Activated CD8-positive, alpha-beta memory T cell treated with anti-CD3 and anti-CD28 coated beads, Interleukin-2, amount 10 ng/mL, durations not matched to agents 7 days and 5 days (primary cell): ENCODE measurements around the gene FADD. TPM values are rescaled to one million over a fixed set of nuclear protein-coding genes. Genes with fewer than 3 reads are reported as not detected.

Experiments
- ATAC-seq: fragments of 150-1000 bp; cut with Tn5 transposase; one replicate; pipeline ENCODE4 v1.10.0; 2021; ENCODE audit warnings: moderate library complexity
- CTCF ChIA-PET: fragments of 350-600 bp; sonication (Branson Sonifier 250); formaldehyde crosslinking; loops from one replicate; lab custom pipeline; 2021; ENCODE audit warnings: antibody characterized with exemption; lab: Charles Lee
- DNase-seq: peaks from one replicate; pipeline ENCODE4 v3.0.0-alpha.2; 2020
- H3K27ac Mint-ChIP-seq: one replicate; pipeline ENCODE4 v1.8.0; 2021; ENCODE audit warnings: mild to moderate bottlenecking, mixed read lengths
- H3K27me3 Mint-ChIP-seq: one replicate; pipeline ENCODE4 v1.8.0; 2021; ENCODE audit warnings: mixed read lengths
- H3K36me3 Mint-ChIP-seq: one replicate; pipeline ENCODE4 v1.8.0; 2021; ENCODE audit warnings: mild to moderate bottlenecking, mixed read lengths
- H3K4me1 Mint-ChIP-seq: one replicate; pipeline ENCODE4 v1.8.0; 2021; ENCODE audit warnings: mixed read lengths
- H3K4me3 Mint-ChIP-seq: one replicate; pipeline ENCODE4 v1.8.0; 2021; ENCODE audit warnings: mild to moderate bottlenecking, moderate library complexity, mixed read lengths
- H3K9me3 Mint-ChIP-seq: one replicate; pipeline ENCODE4 v1.8.0; 2022; ENCODE audit warnings: low read depth, mixed read lengths
- total RNA-seq, 2 experiments: library from RNA; stranded (reverse); gene quantifications; one replicate each; pipeline ENCODE4 v1.2.3, GENCODE V29; 2021

FADD gene
- total RNA-seq, 2 experiments from 2014 or later = 37.4 to 41.4 TPM

DNA sequence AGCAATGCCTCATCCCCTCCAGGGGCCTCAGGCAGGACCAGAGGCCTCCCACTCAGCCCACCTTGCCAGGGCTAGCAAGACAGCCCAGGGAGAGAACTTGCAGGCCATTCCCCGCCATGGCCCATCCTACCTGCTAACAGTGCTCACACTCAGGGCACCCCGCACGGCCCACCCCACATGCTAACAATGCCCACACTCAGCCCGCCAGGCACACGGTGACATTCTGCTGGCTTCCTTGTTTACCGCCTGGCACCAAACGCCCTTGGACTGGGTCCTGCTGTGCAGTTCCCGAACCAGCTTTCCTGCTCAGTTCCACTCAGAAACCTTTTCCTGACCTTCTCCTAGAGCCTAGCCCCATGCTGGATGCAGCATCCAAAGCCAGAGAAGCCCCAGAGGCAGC, 33.5 kb upstream of the FADD start:
- CTCF ChIA-PET = interaction anchor here (0.8 kb wide), 1 partner anchor 19 kb away, joined by 3 read pairs; no protein-coding TSS in a partner anchor
- H3K27ac Mint-ChIP-seq = no peak overlapping the region
- no peaks in the 10 kb centered on the region for H3K9me3 Mint-ChIP-seq
- H3K36me3 Mint-ChIP-seq = no peaks in the 10 kb centered on the region
- DNase-seq = no peak
- no peak for ATAC-seq
- no peaks in the 10 kb centered on the region for H3K4me1 Mint-ChIP-seq
- no peak overlapping the region for H3K4me3 Mint-ChIP-seq
- peaks cover 2% of the 10 kb centered on the region for H3K27me3 Mint-ChIP-seq

DNA sequence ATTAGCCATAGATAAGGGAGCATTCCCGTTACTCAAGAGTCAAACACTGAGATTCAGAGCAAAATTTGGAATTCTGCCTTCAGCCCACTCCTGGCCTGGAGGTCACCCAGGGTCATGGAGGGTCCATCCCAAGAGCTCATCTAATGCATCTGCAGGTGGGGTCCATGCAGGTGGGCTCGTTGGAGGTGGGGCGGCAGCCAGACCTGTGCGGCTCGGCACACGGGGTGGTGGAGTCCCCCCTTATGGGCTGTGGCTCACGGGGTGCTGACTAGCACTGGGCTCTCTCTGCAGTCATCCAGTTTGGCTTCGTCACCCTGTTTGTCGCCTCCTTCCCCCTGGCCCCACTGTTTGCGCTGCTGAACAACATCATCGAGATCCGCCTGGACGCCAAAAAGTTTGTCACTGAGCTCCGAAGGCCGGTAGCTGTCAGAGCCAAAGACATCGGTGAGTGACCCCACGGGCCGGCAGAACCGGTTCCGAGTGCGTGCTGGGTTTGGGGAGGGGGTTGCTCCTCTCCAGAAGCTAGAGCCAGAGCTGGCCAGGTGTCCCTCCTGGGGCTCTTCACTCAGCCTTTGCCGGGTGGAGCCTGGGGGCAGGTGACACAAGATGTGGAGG, 32.4 kb upstream of the FADD start:
- Mint-ChIP-seq H3K4me1 (no peaks in the 10 kb centered on the region), H3K27ac (no peak overlapping the region), H3K27me3 (peaks cover 2% of the 10 kb centered on the region), H3K4me3 (no peak overlapping the region), H3K9me3 (no peaks in the 10 kb centered on the region), H3K36me3 (no peaks in the 10 kb centered on the region)
- CTCF ChIA-PET = no interaction called here
- ATAC-seq (no peak), DNase-seq (no peak)

DNA sequence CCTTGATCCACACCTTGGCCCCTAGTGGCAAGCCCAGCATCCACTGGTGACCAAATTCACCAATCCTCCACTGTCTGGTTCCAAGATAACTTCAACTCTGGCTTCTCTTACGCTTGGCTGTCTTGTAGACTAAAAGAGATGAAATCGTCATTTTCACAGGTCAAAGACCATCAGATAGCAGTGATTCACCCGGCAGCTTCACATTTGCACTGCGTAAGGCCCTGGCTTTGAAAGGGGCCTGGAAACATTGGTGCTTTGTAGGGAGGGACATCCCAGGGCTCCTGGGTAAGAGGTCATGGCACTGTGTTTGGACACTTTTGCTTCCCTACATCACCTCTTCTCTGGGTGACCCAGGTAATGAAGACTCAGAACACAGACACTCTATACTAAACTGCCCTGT, 30.1 kb upstream of the FADD start:
- Mint-ChIP-seq H3K27me3 (peaks cover 2% of the 10 kb centered on the region), H3K9me3 (no peaks in the 10 kb centered on the region), H3K27ac (no peak overlapping the region), H3K36me3 (no peaks in the 10 kb centered on the region), H3K4me3 (no peak overlapping the region), H3K4me1 (no peaks in the 10 kb centered on the region)
- ATAC-seq (no peak), DNase-seq (no peak)
- CTCF ChIA-PET = interaction anchor here (0.9 to 1.1 kb wide), 2 partner anchors 10 to 15 kb away, joined by 3 read pairs; no protein-coding TSS in a partner anchor

GRCh38 chr11:70174547-70175235, 28.4 kb upstream of the FADD start:
- DNase-seq (no peak), ATAC-seq (no peak)
- H3K9me3 Mint-ChIP-seq = no peaks in the 10 kb centered on the region
- H3K27ac Mint-ChIP-seq = no peak overlapping the region
- no peaks in the 10 kb centered on the region for H3K4me1 Mint-ChIP-seq
- CTCF ChIA-PET = no interaction called here
- H3K36me3 Mint-ChIP-seq = no peaks in the 10 kb centered on the region
- H3K4me3 Mint-ChIP-seq = no peak overlapping the region
- H3K27me3 Mint-ChIP-seq = peaks cover 2% of the 10 kb centered on the region

DNA sequence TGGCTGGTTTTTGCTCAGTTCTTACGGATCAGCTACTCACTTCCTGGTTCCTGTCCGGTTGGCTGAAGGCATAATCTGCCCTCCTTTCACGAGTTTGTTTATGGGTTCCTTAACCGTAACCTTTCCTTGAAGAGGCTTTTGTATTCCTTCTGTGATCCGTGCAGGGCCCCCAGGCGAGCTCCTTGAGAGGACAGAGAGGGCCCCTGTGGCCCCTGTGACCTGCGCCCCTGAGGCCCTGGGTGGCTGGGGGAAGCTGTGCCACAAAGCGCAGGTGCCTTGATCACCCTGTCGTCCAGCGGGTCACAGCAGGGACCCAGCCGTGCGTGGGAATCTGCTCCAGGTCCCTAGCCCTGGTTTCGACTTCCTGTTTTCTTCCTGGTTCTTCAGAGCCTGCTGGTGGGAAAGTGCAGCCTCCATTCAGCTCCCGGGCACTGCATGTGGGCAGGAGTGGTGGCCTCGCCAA, 27.8 kb upstream of the FADD start:
- no peak overlapping the region for H3K27ac Mint-ChIP-seq
- DNase-seq (no peak), ATAC-seq (no peak)
- peaks cover 2% of the 10 kb centered on the region for H3K27me3 Mint-ChIP-seq
- H3K4me1 Mint-ChIP-seq = no peaks in the 10 kb centered on the region
- no peak overlapping the region for H3K4me3 Mint-ChIP-seq
- H3K9me3 Mint-ChIP-seq = no peaks in the 10 kb centered on the region
- H3K36me3 Mint-ChIP-seq = no peaks in the 10 kb centered on the region
- CTCF ChIA-PET = no interaction called here

DNA sequence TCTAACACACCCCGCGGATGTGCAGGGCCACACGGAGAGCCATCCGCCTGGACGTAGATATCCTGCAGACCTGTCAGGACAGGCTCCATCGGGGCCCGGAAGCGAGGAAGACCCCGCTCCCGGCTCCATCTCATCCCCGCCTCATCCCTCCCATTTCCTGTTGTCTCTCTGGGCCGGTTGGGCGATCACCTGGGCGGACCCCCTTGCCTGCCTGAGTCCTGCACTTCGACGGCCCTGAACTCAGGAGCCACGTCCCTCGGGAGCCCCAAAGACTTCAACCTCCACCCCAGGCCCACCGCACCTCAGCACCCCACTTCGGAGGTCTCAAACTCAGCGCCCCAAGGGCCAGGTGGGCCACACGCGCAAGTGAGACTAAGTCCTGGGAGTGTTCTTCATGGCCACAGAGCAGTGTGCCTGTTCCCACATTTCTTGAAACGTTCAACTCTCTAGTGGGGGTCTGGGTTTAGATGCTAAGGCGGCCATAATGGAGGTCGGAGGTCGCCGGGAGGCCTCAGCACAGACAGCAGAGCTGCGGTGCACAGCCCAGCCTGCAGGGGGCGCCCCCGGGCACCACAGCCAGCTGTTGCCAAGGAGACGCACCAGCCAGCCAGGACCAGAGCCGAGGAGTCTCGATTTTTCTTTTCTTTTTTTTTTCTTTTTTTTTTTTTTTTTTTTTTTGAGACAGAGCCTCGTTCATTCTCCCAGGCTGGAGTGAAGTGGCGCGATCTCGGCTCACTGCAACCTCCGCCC, 26.0 kb upstream of the FADD start:
- no peaks in the 10 kb centered on the region for H3K9me3 Mint-ChIP-seq
- H3K27ac Mint-ChIP-seq = no peak overlapping the region
- CTCF ChIA-PET = interaction anchor here (0.5 to 1.0 kb wide), 5 partner anchors 19 to 336 kb away, joined by 3 read pairs; no protein-coding TSS in a partner anchor

DNA sequence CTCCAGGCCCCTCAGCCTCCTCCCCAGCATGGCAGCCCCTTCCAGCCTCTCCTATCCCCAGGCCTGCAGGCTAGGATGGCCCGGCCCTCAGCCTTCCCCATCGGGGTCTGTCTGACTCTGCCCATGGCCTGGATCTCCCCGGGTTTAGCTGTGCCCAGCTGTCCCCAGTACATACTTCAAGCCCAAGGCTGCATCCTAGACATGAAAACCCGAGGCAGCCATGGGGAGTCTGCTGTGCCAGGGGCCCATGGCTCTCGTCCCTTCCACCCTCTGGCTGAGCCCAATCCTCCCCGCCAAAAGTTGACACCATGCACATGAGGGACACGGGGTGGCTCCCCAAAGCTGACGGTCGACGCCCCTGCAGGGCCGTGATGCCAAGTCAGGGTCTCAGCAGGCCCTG, 22.2 kb upstream of the FADD start:
- no peak for DNase-seq
- no peaks in the 10 kb centered on the region for H3K36me3 Mint-ChIP-seq
- no peak for ATAC-seq
- CTCF ChIA-PET = no interaction called here
- no peaks in the 10 kb centered on the region for H3K4me1 Mint-ChIP-seq
- no peaks in the 10 kb centered on the region for H3K27me3 Mint-ChIP-seq
- no peak overlapping the region for H3K27ac Mint-ChIP-seq
- H3K4me3 Mint-ChIP-seq = no peak overlapping the region
- H3K9me3 Mint-ChIP-seq = no peaks in the 10 kb centered on the region

More for the DNA sequence above, 26.0 kb upstream of the FADD start:
- no peaks in the 10 kb centered on the region for H3K36me3 Mint-ChIP-seq
- ATAC-seq (peak; percentile 55), DNase-seq (peak; percentile 62)
- H3K27me3 Mint-ChIP-seq = peaks cover 2% of the 10 kb centered on the region
- no peak overlapping the region for H3K4me3 Mint-ChIP-seq
- H3K4me1 Mint-ChIP-seq = no peaks in the 10 kb centered on the region

GRCh38 chr11:70182266-70182665, 20.8 kb upstream of the FADD start:
- Mint-ChIP-seq H3K36me3 (no peaks in the 10 kb centered on the region), H3K4me1 (no peaks in the 10 kb centered on the region), H3K4me3 (no peak overlapping the region), H3K27ac (no peak overlapping the region), H3K9me3 (no peaks in the 10 kb centered on the region), H3K27me3 (no peaks in the 10 kb centered on the region)
- no peak for DNase-seq
- ATAC-seq = no peak
- CTCF ChIA-PET = no interaction called here

DNA sequence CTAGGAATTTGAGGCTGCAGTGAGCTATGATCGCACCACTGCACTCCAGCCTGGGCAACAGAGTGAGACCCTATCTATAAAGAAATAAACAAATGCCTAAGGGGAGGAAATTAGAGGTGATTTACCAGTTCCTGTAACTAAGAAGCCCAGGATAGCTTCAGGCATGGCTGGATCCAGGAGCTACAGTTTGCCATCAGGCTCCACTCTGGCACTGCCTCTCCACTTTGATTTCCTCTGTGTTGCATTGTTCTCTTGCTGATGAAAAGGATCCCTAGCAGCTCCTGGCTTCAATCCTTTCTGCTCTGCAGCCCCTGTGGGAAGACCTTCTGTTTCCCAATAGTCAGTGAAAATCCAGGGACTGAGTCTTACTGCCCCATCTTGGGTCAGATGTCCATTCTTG, 20.1 kb upstream of the FADD start:
- CTCF ChIA-PET = interaction anchor here (0.6 to 1.9 kb wide), 2 partner anchors 10 to 14 kb away, joined by 3 to 8 read pairs; no protein-coding TSS in a partner anchor
- Mint-ChIP-seq H3K27ac (no peak overlapping the region), H3K36me3 (no peaks in the 10 kb centered on the region), H3K4me3 (no peak overlapping the region), H3K27me3 (no peaks in the 10 kb centered on the region), H3K9me3 (no peaks in the 10 kb centered on the region), H3K4me1 (no peaks in the 10 kb centered on the region)
- ATAC-seq (no peak), DNase-seq (no peak)

- no peaks in the 10 kb centered on the region for H3K9me3 Mint-ChIP-seq
- H3K4me3 Mint-ChIP-seq = no peak overlapping the region
- H3K36me3 Mint-ChIP-seq = no peaks in the 10 kb centered on the region
- H3K4me1 Mint-ChIP-seq = no peaks in the 10 kb centered on the region
- H3K27me3 Mint-ChIP-seq = no peaks in the 10 kb centered on the region
- ATAC-seq (no peak), DNase-seq (no peak)
- H3K27ac Mint-ChIP-seq = no peak overlapping the region
- CTCF ChIA-PET = interaction anchor here (0.6 to 1.9 kb wide), 2 partner anchors 11 to 13 kb away, joined by 3 to 8 read pairs; no protein-coding TSS in a partner anchor
These were observed 19.5 kb upstream of the FADD start for GRCh38 chr11:70183483-70184176.

DNA sequence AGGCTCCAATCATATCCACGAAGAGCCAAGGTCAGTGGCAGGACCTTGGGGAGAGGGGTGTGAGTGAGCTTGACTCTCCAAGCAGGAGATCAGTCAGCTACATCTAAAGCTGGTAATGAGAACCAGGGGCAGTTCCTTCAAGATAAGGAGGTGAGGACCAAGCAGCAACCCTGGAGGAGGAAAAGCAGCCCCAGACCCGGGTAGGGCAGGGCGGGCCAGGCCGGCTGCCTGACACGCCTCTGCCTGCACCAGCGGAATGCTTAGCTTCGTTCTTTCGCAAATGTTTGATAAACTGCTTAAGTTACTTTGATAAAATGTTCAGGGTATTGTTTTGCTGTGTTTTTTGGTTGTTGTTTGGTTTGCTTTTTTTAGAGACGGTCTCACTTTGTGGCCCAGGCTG, 18.7 kb upstream of the FADD start:
- ATAC-seq (no peak), DNase-seq (no peak)
- H3K27ac Mint-ChIP-seq = no peak overlapping the region
- CTCF ChIA-PET = interaction anchor here (1.2 to 1.9 kb wide), 2 partner anchors 12 kb away, joined by 3 to 8 read pairs; no protein-coding TSS in a partner anchor
- H3K4me1 Mint-ChIP-seq = no peaks in the 10 kb centered on the region
- H3K36me3 Mint-ChIP-seq = no peaks in the 10 kb centered on the region
- H3K9me3 Mint-ChIP-seq = no peaks in the 10 kb centered on the region
- no peak overlapping the region for H3K4me3 Mint-ChIP-seq
- H3K27me3 Mint-ChIP-seq = no peaks in the 10 kb centered on the region

DNA sequence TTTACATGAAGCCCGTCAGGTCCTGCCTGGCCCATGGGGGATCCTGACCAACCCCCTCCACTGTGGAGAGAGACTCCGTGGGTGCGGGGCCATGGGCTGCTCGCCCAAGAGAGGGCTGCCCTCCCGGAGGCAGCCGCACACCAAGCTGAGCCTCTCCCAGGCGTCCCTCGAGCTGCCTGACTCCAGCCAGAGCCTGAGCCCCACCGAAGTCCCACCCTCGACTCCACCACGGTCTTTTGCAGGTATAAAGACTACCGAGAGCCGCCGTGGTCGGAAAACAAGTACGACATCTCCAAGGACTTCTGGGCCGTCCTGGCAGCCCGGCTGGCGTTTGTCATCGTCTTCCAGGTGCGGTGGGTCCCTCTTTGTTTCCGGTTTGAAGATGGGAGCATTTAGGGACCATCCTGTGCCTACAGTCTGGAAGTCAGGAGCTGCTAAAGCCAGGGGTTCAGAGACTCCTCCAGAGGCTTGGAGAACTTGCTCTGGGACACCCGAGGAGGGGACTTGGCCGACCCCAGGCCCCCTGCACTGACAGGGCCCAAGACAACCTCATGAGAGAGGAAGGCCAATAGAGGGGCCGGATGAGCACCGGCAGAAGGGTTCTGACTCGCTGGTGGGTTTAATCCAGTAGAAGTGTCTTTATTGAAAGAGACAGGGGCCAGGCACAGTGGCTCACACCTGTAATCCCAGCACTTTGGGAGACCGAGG, 17.6 kb upstream of the FADD start:
- Mint-ChIP-seq H3K4me1 (no peaks in the 10 kb centered on the region), H3K27me3 (no peaks in the 10 kb centered on the region), H3K27ac (no peak overlapping the region), H3K36me3 (no peaks in the 10 kb centered on the region), H3K4me3 (no peak overlapping the region), H3K9me3 (no peaks in the 10 kb centered on the region)
- no peak for ATAC-seq
- DNase-seq = no peak
- CTCF ChIA-PET = interaction anchor here (1.2 kb wide), 1 partner anchor 11 kb away, joined by 3 read pairs; no protein-coding TSS in a partner anchor
